ENCODE results near the gene ATOH1. TPM values are rescaled to one million over a fixed set of nuclear protein-coding genes. Genes with fewer than 3 reads are reported as not detected.

The ATOH1 gene
- total RNA-seq, 1 experiment from 2014 or later, result not detected

DNA sequence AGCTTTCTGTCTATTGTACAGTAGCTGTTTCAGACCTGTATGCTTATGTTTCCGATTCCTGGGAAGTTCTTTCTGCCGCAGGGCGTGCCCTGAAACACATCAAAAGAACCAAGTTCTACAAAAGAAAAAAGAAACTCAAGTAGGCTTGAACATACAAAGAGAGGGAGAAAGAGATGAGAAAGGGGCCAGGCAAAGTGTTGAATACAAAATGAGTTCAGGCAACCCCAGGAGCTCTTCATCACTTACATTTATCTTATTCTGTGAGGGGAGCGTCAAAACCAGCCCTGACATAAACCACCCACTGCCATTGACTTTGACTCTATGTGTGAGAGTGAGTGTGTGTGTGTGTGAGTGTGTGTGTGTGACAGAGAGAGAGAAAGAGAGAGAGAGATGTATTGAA lies 26.5 kb upstream of the ATOH1 start:
- Histone ChIP-seq H3K23me2 (ENCODE audit: insufficient read length, low read depth, low read length, poor library complexity, severe bottlenecking) (no peaks in the 10 kb centered on the region), H2BK15ac (ENCODE audit: low read depth, low read length) (no peak overlapping the region), H4K5ac (ENCODE audit: insufficient read length, low read depth, low read length) (no peak overlapping the region), H3K23ac (ENCODE audit: insufficient read length, low read depth, low read length) (no peak overlapping the region), H3K14ac (ENCODE audit: insufficient read depth, low read length) (no peak overlapping the region), H2BK5ac (ENCODE audit: insufficient read length, low read length) (no peak overlapping the region), H2AK5ac (ENCODE audit: insufficient read length, low read length) (no peak overlapping the region), H3T11ph (ENCODE audit: low read length) (no peak overlapping the region), H3K4me1 (ENCODE audit: insufficient read depth, low read length) (no peaks in the 10 kb centered on the region), H3K79me1 (ENCODE audit: insufficient read depth, low read depth, low read length, poor library complexity, severe bottlenecking) (no peaks in the 10 kb centered on the region), H3K27me3 (ENCODE audit: insufficient read depth, low read length) (no peaks in the 10 kb centered on the region), H3K27ac (ENCODE audit: insufficient read length, low read depth, low read length) (no peak overlapping the region), H3K4ac (ENCODE audit: low read depth, low read length) (no peak overlapping the region), H3K18ac (ENCODE audit: insufficient read length, low read depth, low read length) (no peak overlapping the region), H3K4me2 (ENCODE audit: insufficient read depth, insufficient read length, low read length) (no peak overlapping the region), H3K9ac (ENCODE audit: extremely low read depth, insufficient read length, low read length) (no peak overlapping the region), H4K8ac (replicated peaks; ENCODE audit: insufficient read length, low read depth, low read length) (no peak overlapping the region), H2BK12ac (ENCODE audit: insufficient read length, low read depth, low read length) (no peak overlapping the region), H3K9me3 (ENCODE audit: control insufficient read depth, low read depth, low read length) (no peaks in the 10 kb centered on the region), H4K20me1 (ENCODE audit: control insufficient read depth, insufficient read depth, insufficient read length) (no peaks in the 10 kb centered on the region), H3K56ac (ENCODE audit: insufficient read length, low read depth, low read length) (no peak overlapping the region), H3K79me2 (ENCODE audit: insufficient read depth, low read length) (no peaks in the 10 kb centered on the region), H4K91ac (ENCODE audit: insufficient read length, low read depth, low read length) (no peak overlapping the region), H2BK120ac (ENCODE audit: low read depth, low read length, poor library complexity, severe bottlenecking) (no peak overlapping the region), H2BK20ac (ENCODE audit: low read depth, low read length, poor library complexity, severe bottlenecking) (no peak overlapping the region), H2AFZ (ENCODE audit: low read length) (no peak overlapping the region)
- Mint-ChIP-seq H3K4me3 (no peak overlapping the region), H3K4me1 (no peaks in the 10 kb centered on the region), H3K27me3 (ENCODE audit: low read depth) (no peaks in the 10 kb centered on the region), H3K36me3 (ENCODE audit: insufficient read depth in 1 of 3, low read depth in 3 of 3) (no peaks in the 10 kb centered on the region), H3K9me3 (no peaks in the 10 kb centered on the region), H3K27ac (no peak overlapping the region)
- WGBS (ENCODE audit: extremely low coverage, insufficient read length, low lambda C conversion rate), result no CpG with 5 or more reads among the region's 4 CpGs
- DNase-seq, result no peak
- no peak for TF ChIP-seq CTCF (conservative IDR thresholded peaks at IDR 0.05)

Data from H9 (cell line).